GM18499 (cell line): ENCODE results near the gene DNAJC7.

Experiments used
- ATAC-seq: cut with Tn5 transposase; IDR thresholded peaks from one replicate; pipeline ENCODE4 v1.9.1; 2021; ENCODE audit warnings: moderate number of reproducible peaks; ENCODE audit not compliant: insufficient read depth, unreplicated experiment

Gene DNAJC7

DNA sequence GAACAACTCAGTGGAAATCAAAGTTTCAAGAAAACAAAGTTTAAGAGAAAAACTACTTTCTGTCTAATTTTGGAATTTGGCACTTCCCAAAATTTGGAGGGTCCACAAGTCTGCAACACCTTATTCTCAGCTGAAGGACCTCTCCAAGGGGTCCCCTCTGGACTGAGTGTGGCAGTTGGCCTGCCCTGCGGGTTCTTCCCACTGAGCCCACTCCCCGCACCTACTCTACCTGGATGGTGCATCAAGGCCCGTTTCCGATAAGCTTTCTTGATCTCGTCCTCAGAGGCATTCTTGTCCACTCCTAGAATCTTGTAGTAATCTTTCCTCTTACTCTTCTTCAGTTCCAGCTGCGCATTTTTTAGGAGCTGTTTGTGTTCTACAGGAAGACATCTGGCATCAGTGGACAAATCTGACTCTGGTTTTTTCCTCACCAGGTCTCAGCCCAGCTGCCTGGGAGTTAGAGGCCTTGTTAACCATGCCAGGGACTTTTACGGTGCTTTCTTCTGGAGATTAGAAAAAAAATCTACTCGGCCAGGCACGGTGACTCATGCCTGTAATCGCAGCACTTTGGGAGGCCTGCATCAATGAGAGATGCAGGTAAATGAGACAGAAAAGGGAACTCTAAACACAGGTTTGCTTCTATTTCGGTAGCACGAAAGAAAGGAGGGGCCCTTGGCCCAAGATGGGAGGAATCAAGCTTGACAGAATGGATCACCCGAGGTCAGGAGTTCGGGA lies 35.0 kb downstream of the DNAJC7 start:
- ATAC-seq = no peak

DNA sequence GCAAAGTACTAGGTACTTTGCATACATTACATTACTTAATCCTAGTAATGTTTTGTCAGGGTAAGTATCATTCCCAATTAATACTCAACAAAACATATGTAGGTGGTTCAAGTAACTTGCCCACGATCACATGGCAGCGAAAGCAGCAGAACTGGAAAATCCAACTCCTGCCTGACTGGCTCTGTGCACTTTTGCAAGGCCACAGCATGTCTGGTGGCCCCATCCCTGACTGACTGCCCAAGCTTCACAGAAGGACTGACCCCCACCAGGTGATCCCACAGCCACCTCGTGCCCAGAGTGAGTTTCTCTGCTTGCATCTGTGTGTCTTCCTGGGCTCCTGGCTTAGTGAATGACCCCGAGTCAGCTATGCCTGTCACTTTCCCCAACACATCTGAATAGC lies 39.2 kb downstream of the DNAJC7 start:
- ATAC-seq = no peak

DNA sequence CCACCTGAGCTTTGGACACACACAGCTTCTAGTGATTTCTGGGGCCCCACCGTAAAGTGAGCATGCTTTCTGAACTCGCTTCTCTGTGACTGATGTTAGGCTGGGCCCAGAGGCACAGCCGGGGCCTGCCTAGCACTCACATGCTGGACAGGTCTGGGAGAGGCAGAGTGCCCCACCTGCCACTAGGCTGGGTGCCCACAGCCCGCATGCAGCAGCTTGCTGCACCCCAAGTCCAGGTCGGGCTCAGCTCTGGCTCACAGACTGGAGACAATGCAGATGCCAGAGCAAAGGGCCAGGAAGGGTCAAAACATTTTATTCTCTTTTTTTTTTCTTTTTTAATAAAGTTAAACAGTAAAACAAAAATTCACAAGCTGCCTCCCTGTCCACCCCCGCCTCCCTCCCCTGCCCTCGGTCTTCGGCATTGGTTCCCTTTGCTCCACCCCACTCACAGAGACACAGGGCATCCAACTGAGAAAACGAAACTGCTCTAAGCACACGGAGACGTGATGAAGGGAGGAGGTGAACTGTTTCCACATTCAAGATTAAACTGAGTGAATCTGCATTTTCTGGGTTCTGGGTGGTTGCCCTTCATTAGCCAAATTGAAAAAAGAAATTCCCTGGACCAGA lies 41.0 kb downstream of the DNAJC7 start:
- no peak for ATAC-seq

DNA sequence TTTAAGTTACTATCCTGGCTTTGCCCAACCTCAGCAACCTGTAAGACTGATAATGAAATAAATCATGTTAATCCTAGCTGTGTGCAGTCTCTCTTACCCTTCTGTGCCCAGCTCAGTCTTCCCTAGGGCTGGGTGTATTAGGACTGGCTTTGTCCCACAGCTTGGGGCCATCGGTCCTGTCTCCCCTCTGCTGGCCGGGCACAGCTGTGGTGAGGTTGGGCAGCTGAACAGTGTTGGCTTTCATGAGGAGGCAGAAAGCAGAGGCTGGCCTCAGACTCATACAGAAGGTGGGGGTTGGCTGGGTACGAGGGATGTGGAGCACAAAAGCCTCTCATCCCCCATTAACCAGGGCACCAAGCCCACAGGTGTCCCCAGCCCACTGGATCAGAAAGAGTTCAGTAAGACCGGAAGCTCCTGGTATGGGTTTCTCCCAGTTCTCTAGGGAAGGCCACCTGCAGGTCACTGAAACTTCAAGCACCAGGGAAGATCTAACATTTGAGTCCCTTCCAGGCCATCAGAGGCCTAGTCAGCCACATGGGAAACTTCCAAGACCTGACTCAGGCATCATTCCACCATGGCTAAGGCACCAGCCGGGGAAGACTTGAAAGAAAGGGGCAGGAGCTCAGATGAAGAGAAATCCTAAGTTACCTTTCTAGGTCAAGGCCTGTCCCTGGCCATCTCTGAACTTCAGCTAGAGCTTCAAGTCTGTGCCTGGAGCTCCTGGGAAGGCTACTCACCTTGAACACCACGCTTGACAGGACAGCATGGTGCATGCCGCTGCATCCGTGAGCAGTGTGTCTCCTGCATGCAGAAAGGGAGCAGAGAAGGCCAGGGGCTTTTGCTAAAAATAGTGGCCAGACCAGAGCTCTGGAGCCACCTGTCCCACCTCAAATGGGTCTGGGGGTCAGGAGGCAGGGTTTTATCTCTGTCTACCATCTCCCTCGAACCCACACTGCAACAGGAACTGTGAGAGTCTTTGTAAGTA lies 41.8 kb downstream of the DNAJC7 start:
- ATAC-seq = no peak

DNA sequence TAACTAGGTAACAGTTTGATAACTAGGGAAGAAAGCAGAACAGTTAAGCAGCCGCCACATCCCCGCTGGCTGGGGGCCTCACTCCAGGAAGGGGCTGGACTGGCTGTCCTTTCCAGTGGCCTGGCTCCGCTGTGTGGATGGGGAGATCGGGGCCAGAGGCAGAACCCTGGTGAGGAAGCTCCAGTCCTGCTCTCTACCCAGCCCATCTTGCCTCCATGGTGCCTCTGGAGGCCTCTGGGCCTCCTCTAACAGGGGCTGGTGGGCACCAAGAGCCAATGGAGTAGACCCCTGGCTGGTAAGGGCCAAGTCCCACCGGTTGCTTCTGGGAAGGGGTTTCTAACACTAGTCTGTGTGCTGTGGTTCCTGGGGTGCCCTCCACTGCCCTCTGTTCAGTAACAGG lies 42.6 kb downstream of the DNAJC7 start:
- ATAC-seq = no peak

DNA sequence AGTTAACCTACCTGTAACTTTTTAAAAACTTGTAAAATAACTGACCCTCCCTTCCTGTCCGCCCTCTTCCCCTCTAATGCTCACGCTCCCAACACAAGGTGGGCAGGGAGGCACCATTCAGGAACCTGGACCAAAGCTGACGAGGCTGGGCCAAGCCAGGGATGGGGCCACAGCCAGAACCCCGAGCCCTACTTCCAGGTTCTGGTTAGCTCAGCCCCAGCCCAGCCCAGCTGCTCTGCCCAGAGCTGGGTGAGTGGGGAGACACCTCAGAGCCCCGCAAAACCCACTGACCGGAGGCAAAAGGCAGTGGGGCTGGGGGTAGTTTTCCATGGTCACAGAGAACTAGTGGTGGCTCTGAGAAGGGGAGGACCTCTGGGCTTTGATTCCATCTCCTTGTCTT lies 43.2 kb downstream of the DNAJC7 start:
- no peak for ATAC-seq

DNA sequence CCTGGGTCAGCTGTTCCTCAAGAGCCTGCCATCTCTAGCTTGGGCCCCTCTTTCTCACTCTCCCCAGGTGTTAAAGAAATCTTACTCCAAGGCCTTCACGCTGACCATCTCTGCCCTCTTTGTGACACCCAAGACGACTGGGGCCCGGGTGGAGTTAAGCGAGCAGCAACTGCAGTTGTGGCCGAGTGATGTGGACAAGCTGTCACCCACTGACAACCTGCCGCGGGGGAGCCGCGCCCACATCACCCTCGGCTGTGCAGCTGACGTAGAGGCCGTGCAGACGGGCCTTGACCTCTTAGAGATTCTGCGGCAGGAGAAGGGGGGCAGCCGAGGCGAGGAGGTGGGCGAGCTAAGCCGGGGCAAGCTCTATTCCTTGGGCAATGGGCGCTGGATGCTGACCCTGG lies 43.8 kb downstream of the DNAJC7 start:
- no peak for ATAC-seq

DNA sequence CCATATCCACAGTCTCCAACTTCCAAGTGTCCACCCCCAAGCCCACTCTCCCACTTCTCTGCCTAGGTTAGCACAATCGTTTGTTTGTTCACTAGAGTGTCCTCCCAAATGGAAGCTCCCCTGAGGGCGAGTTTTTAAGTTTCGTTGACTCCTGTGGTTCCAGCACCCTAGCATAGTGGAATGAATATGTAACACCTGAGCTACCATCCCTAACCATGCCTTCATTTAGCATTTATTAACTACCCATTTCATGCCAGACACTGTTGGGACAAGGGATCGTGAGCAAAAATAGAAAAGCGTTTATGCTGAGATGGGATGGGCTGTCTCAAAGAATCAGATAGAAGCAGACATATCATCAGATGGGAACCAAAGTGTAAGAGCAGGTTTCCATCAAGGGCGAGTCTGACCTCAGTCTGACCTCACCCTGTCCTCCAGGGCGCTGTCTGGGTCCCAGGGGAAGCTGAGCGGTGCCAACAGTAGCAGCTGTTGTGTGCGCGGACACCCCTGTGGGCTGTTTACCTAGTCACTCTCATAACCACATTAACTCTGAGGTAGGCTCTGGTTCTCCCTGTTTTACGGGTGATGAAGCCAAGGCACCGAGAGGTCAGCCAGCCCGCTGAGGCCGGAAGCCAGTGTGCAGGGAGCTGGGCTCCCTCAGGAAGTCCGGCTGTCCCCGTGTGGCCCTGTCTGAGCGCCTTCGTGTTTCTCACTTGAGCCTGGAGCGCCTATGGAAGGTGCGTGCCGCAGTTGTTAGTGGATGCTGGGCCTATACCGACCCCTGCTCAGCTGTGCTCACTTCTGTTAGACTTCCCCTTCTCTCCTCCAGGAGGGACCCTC lies 44.5 kb downstream of the DNAJC7 start:
- no peak for ATAC-seq

DNA sequence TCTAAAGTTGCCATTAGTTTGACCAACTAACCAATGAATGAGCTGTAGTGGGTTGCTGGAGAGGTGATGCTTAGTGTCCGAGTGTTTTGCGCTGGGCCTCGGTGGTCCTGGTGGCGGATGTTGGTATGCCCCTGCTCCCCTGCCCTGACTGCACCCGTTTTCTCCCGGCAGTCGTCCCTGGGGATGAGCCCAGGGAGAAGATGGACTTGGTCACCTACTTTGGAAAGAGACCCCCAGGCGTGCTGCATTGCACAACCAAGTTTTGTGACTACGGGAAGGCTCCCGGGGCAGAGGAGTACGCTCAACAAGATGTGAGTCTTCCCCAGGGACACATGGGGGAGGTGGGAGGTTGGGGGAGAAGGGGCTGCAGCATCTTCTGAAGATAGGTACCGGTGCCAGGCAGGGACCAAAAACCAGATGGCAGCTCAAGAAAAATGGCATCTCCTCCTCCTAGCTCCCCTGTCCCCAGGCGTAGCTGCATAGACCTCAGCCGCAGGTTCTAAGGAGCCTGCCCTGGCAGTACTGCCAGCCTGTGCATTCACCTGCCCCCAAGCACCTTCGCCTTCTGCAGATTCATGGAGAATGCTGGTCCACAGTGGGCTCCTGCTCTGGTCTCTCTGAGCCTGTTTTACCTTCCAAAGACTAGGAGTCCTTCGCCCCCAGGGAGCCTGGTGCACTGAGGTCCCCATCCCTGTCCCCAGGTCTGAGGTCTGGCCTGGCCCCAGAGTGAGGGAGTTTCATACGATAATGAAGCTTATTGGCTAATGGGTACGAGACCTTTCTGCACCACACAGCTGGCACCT lies 45.3 kb downstream of the DNAJC7 start:
- no peak for ATAC-seq

DNA sequence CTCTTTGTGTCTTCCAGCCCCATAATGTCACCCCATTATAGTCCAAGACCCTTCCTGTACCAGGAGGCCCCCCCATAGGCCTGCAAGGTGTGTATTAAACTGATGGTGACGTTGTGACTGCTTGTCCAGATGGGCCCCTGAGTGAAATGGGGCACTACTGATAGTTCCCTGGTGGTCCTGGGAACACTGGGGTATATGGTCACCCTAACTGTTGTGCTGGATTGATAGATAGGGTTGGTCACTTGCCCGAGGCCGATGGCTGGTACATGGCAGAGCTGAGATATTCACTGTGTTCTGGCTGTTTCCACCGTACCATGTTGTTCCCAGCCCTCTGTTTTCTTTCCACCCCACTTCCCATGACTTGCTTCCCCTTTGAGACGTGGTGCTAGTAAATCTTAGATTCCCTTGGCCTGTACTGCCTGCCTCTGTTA lies 46.3 kb downstream of the DNAJC7 start:
- ATAC-seq = no peak

DNA sequence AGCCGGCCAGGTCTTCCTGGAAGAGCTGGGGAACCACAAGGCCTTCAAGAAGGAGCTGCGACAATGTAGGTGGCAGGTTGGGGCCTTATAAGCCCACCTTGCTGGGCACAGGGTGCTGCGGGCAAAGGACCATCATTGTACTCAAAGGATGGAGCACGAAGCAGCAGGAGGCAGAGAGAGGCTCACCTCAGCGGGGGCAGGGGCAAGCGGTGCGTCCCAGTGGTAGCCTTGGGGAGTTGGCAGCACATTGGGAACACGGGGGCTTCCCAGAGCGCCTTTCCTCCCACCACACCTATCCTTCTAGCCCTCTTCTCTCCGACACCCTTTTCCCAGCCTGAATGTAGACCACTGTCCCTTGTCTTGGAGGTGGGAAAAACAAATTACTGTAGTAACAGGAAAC lies 48.6 kb downstream of the DNAJC7 start:
- ATAC-seq = no peak

DNA sequence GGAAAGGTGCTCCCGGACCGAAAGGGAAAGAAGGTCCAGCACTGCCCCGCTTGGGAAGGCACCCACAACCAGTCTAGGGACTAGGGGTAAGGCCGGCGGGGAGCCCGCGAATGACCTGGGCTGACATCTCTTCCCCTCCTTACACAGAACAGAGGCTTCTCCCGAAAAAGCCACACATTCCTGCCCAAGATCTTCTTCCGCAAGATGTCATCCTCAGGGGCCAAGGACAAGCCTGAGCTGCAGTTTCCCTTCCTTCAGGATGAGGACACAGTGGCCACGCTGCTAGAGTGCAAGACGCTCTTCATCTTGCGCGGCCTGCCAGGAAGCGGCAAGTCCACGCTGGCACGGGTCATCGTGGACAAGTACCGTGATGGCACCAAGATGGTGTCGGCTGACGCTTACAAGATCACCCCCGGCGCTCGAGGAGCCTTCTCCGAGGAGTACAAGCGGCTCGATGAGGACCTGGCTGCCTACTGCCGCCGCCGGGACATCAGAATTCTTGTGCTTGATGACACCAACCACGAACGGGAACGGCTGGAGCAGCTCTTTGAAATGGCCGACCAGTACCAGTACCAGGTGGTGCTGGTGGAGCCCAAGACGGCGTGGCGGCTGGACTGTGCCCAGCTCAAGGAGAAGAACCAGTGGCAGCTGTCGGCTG lies 49.2 kb downstream of the DNAJC7 start:
- ATAC-seq = no peak

DNA sequence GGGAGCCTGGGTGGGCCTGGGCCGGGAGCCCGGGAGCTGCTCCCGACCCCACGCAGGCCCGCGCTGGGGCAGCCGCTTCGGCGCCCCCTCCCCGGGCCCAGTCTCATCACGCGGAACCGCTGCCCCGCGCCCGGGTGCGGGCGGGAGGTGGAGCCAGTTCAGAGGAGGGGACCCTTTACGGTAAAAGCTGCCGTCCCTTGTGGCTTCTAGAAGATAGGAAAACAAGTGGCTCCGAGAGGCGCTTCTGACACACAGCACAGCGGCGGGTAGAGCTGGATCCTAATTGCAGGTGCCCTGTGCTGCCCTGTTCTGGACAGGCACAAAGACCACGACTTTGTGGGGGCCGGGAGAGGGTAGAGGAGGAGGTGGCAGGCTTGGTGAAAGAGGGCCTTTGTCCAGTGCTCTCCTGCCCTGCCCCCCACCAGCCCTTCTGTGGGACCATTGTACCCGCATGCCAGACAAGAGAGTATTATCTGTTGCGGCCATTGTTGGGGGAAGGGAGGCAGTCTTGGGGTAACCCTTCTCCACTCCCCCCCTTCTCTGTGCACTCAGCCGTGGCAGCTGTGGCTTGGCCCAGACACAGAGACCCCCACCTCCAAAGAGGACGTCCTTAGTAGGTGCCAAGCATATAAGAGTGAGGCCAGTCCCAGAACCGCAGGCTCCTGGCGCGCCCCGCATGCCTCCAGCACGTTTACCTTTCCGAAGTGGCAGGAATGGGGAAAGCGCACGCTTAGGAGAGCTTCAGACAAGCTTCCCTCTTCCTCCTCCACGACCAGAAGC lies 49.9 kb downstream of the DNAJC7 start:
- no peak for ATAC-seq

DNA sequence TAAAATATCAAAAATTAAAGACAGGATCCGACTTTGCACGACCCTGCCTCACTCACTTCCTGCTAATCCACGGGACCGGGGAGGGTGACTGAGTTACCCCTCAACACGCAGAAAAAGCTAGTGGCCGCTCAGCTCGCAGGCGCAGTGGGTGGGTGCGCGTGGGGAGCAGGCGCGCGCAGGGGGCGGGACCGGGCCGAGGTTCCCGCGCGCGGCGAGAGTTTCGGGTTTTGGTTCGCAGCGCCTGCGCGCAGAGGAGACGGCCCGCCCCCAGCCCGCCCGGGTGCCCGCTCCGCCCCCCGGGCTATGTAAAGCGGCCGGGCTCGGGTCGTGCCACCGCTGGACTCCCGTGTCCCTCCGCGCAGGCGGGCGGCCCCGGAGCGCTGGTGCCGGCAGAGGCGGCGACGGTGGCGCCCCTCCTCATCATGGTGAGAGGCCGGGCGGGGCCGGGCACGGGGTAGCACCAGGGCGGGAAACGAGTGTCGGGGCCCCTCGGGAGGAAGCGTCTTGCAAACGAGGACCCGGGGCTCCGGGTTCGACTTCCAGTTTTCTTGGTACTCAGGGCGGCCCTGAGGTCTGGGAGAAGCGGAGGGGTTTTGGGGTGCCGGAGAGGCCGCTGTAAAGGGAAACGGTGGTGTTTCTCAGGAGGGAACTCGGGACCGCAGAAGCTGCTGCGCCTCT lies 50.6 kb downstream of the DNAJC7 start, which contains the start of gene CNP:
Gene CNP (plus strand): TSS at position 333 of the 678 bp plus-strand sequence. CDS start 90 bp downstream, at position 423.
- no peak for ATAC-seq

DNA sequence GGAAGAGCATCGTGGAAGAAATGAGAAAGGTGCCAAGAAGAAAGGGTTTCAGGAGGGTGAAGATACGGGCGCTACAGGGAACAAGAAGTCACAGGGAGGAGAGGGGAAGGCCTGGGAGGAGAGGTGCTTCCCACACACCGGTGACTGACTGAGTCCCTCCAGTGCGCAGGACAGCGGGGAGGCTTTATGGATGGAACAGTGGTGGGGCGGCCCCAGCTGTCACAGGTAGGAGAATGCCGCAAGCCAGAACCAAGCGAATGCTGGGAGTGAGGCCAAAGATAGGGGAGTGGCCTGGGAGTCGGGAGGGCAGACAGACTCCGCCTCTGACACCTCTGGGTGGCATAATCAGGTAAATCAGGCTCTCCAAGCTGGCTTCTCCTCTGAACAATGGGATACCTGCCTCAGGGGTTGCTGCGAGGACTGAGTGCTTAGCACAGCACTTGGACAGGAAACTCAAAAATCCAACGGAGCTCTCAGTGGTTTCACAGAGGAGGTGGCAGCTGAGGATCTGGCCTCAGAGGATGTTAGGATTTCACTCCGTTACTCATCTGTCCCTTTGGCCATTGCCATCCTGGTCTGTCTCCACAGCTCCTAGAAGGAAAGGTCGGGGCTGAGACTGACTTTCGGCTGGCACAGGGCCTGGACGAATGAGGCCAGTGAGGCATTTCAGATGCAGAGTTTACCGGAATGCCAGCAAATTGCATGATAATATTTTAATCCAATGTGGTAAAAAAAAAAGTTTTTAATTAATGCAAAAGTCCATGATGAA lies 51.4 kb downstream of the DNAJC7 start:
- ATAC-seq = no peak

DNA sequence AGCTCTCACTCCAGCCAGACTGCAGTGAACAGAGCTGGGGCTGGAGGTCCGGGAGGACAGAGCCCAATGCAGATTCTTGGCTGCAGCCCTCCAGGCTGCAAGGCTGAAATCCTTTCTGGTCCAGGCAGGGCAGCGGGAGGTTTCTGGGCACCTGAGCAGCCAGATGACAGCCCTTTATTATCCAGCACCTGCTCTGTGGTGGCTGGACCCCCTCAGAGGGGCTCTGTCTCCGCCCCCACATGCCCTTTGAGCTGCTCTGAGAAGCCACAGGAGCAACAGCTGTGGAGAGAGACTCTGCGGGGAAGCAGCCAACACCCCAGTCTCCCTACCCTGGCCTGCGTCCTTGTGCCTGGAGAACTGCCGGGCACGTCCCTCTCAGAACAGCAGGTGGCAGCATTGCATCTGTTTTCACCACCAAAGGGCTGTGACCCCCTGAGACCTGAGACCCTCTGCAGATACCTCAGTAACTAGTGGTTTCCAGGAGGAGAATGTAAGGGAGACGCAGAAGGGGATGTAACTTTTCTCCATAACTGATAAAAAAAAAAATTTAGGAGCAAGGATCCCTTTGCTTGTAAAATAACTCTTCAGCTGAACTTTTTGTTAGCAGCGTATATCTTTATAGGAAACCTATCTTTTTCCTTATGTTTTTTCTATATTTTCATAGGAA lies 54.3 kb downstream of the DNAJC7 start:
- no peak for ATAC-seq
